ENCODE measurements around the gene PIGL. TPM values are rescaled to one million over a fixed set of nuclear protein-coding genes. Genes with fewer than 3 reads are reported as not detected.

PIGL gene
- total and polyA plus RNA-seq, 2 of the 4 experiments (the other 2 are of a cell fraction), result 17.9 to 29.5 TPM

GRCh38 chr17:16255481-16255921 lies 38.5 kb downstream of the PIGL start:
- Histone ChIP-seq H2BK15ac (ENCODE audit: low read depth, low read length) (no peak overlapping the region), H3K27me3 (ENCODE audit: control insufficient read depth, insufficient read depth, low read length) (no peaks in the 10 kb centered on the region), H3K9me1 (ENCODE audit: insufficient read depth, low read length) (no peaks in the 10 kb centered on the region), H3K4ac (ENCODE audit: low read depth, low read length) (peak overlapping the region; percentile 62; the same call in 1 of the 2 replicates), H4K5ac (ENCODE audit: low read depth, low read length) (peak overlapping the region; percentile 19), H2AK9ac (replicated peaks; ENCODE audit: low read depth, low read length, poor library complexity) (no peak overlapping the region), H3K18ac (ENCODE audit: low read depth, low read length) (peak overlapping the region; percentile 69), H3K79me1 (ENCODE audit: low read depth in 1 of 2, low read length in 2 of 2) (peaks cover 4 to 16% of the 10 kb centered on the region in 2 experiments), H2AFZ (replicated peaks; ENCODE audit: low read length, poor library complexity) (peak overlapping the region; percentile 49), H4K20me1 (ENCODE audit: insufficient read depth, low read length) (no peaks in the 10 kb centered on the region), H3K4me2 (ENCODE audit: low read depth, low read length) (peak overlapping the region; percentile 76), H2BK20ac (ENCODE audit: low read depth, low read length) (peak overlapping the region; percentile 7; the same call in 1 of the 2 replicates), H3K27ac (ENCODE audit: insufficient read depth, low read length) (peak overlapping the region; percentile 76; the same call in 1 of the 2 replicates), H3K14ac (replicated peaks; ENCODE audit: low read depth, low read length) (peak overlapping the region; percentile 76), H3K4me3 (ENCODE audit: insufficient read depth, low read depth, low read length) (peak overlapping the region; percentile 22; the same call in 1 of the 2 replicates), H3K56ac (ENCODE audit: extremely low read depth, insufficient read depth, low read length) (no peak overlapping the region), H3K23ac (ENCODE audit: low read depth, low read length) (peak overlapping the region; percentile 41; the same call in 1 of the 2 replicates), H4K8ac (ENCODE audit: low read depth in 2 of 2, low read length in 2 of 2) (peak overlapping the region; percentile 3 to 4; a peak in 2 of 4 replicates), H3K9ac (ENCODE audit: low read depth, low read length) (peak overlapping the region; percentile 57), H2BK120ac (ENCODE audit: low read depth, low read length) (peak overlapping the region; percentile 57; the same call in 1 of the 2 replicates), H3K4me1 (ENCODE audit: control insufficient read depth, insufficient read depth, low read length) (peaks cover 3% of the 10 kb centered on the region), H3K9me3 (ENCODE audit: control insufficient read depth, insufficient read depth, low read length) (no peaks in the 10 kb centered on the region), H2BK5ac (ENCODE audit: low read depth, low read length, poor library complexity, severe bottlenecking) (peak overlapping the region; percentile 27), H3K36me3 (ENCODE audit: control insufficient read depth, insufficient read depth, low read length) (no peaks in the 10 kb centered on the region; the same call in 1 of the 2 replicates), H4K91ac (ENCODE audit: insufficient read depth, low read depth, low read length) (peak overlapping the region; percentile 36), H2AK5ac (ENCODE audit: low read depth, low read length) (no peak overlapping the region)
- CTCF ChIA-PET, result no interaction called here
- BruUV-seq (replicated peaks), result TSS peak; percentile 32
- dilution Hi-C loops (cut with HindIII; ENCODE audit: low sequenced_read_pairs, unreplicated experiment) (no loop called here), intact Hi-C loops (cut with micrococcal nuclease) (no loop called here), in situ Hi-C loops (cut with MboI; ENCODE audit: low sequenced_read_pairs) (no loop called here)
- DNase-seq, result peak; percentile 28
- no peak for TF ChIP-seq RCOR1 (IDR thresholded peaks at IDR 0.05; ENCODE audit: insufficient replicate concordance, low read length)
- no peak for TF ChIP-seq ELK1 (IDR thresholded peaks at IDR 0.05; ENCODE audit: borderline replicate concordance, low read depth, low read length)
- no peak for TF ChIP-seq MXI1 (IDR thresholded peaks at IDR 0.05; ENCODE audit: borderline replicate concordance, low read depth, low read length)
- TF ChIP-seq CHD1 (IDR thresholded peaks at IDR 0.05; ENCODE audit: low read depth, low read length), result no peak
- POLR2A ChIA-PET (ENCODE audit: unreplicated experiment), result no interaction called here
- WGBS, 2 experiments (ENCODE audit: extremely low coverage in 2 of 2, insufficient read length in 1 of 2), result no CpG with 5 or more reads among the region's 4 CpGs
- peak; percentile 64 for ATAC-seq (ENCODE audit: low read depth)
